MM.1S (cell line): ENCODE results near the gene TOPAZ1.

Experiments used
- DNase-seq: peaks from one replicate; pipeline ENCODE4 v3.0.0-alpha.2; 2015
- H2AFZ ChIP-seq: fragments of 300-600 bp; sonication (generic); 2 replicates; pipeline ENCODE4 v1.6.0; 2016; ENCODE audit warnings: antibody characterized with exemption, low read length
- H3F3A ChIP-seq: fragments of 300-600 bp; sonication (generic); 2 replicates; pipeline ENCODE4 v1.6.1; 2016; ENCODE audit warnings: mild to moderate bottlenecking, antibody characterized with exemption, low read length, moderate library complexity, mixed read lengths; ENCODE audit not compliant: insufficient read depth
- H3K27ac ChIP-seq: fragments of 300-600 bp; sonication (generic); 2 replicates; pipeline ENCODE4 v1.5.1; 2016; ENCODE audit warnings: mild to moderate bottlenecking, low read length
- H3K27me3 ChIP-seq: fragments of 300-600 bp; sonication (generic); replicated peaks from 2 replicates; pipeline ENCODE4 v1.6.0; 2016; ENCODE audit warnings: low read length; ENCODE audit not compliant: insufficient read depth
- H3K36me3 ChIP-seq: fragments of 300-600 bp; sonication (generic); replicated peaks from 2 replicates; pipeline ENCODE4 v1.6.1; 2016; ENCODE audit warnings: mild to moderate bottlenecking, low read length, mixed read lengths; ENCODE audit not compliant: insufficient read depth
- H3K4me1 ChIP-seq: fragments of 300-600 bp; sonication (generic); 2 replicates; pipeline ENCODE4 v1.6.1; 2016; ENCODE audit warnings: low read length, mixed read lengths
- H3K4me2 ChIP-seq: fragments of 300-600 bp; sonication (generic); 2 replicates; pipeline ENCODE4 v1.6.0; 2016; ENCODE audit warnings: low read depth, low read length
- H3K4me3 ChIP-seq: fragments of 300-600 bp; sonication (generic); 2 replicates; pipeline ENCODE4 v1.5.1; 2016; ENCODE audit warnings: low read length, mixed read lengths
- H3K79me2 ChIP-seq: fragments of 300-600 bp; sonication (generic); 2 replicates; pipeline ENCODE4 v1.6.1; 2016; ENCODE audit warnings: mixed run types, low read length, mixed read lengths
- H3K9ac ChIP-seq: fragments of 300-600 bp; sonication (generic); 2 replicates; pipeline ENCODE4 v1.6.1; 2016; ENCODE audit warnings: low read length, mixed read lengths
- H3K9me2 ChIP-seq: fragments of 300-600 bp; sonication (generic); replicated peaks from 2 replicates; pipeline ENCODE4 v1.6.1; 2016; ENCODE audit warnings: mild to moderate bottlenecking, low read length, mixed read lengths; ENCODE audit not compliant: insufficient read depth
- H3K9me3 ChIP-seq: fragments of 300-600 bp; sonication (generic); replicated peaks from 2 replicates; pipeline ENCODE4 v1.6.1; 2016; ENCODE audit warnings: mild to moderate bottlenecking, low read length, mixed read lengths; ENCODE audit not compliant: insufficient read depth
- H4K20me1 ChIP-seq: fragments of 300-600 bp; sonication (generic); 2 replicates; pipeline ENCODE4 v1.6.1; 2016; ENCODE audit warnings: mild to moderate bottlenecking, low read length, moderate library complexity, mixed read lengths; ENCODE audit not compliant: insufficient read depth
- CTCF ChIP-seq: fragments of 300-600 bp; sonication (generic); IDR thresholded peaks from 2 replicates; pipeline ENCODE4 v1.5.1; 2016; ENCODE audit warnings: antibody characterized with exemption, low read length, mixed read lengths
- EZH2 ChIP-seq: fragments of 300-600 bp; sonication (generic); optimal IDR thresholded peaks from 2 replicates; pipeline ENCODE3; 2017; ENCODE audit warnings: low read depth, mild to moderate bottlenecking, antibody characterized with exemption, low read length, mixed read lengths
- EZH2phosphoT487 ChIP-seq: fragments of 300-600 bp; sonication (generic); IDR thresholded peaks from 2 replicates; pipeline ENCODE4 v1.6.1; 2018; ENCODE audit warnings: antibody characterized with exemption, low read length

Gene TOPAZ1

GRCh38 chr3:44259404-44259803 lies 17.7 kb downstream of the TOPAZ1 start:
- no peak overlapping the region for H3K9ac ChIP-seq
- H3F3A ChIP-seq, result no peaks in the 10 kb centered on the region
- TF ChIP-seq CTCF, result no peak
- TF ChIP-seq EZH2phosphoT487, result no peak
- no peak for TF ChIP-seq EZH2
- no peak overlapping the region for H2AFZ ChIP-seq
- no peaks in the 10 kb centered on the region for H3K79me2 ChIP-seq
- H3K27me3 ChIP-seq, result no peaks in the 10 kb centered on the region
- no peak for DNase-seq
- no peaks in the 10 kb centered on the region for H3K36me3 ChIP-seq
- H3K4me3 ChIP-seq, result no peak overlapping the region
- no peak overlapping the region for H3K4me2 ChIP-seq
- H4K20me1 ChIP-seq, result no peaks in the 10 kb centered on the region
- H3K9me3 ChIP-seq, result no peaks in the 10 kb centered on the region
- H3K9me2 ChIP-seq, result no peaks in the 10 kb centered on the region
- no peak overlapping the region for H3K27ac ChIP-seq
- no peaks in the 10 kb centered on the region for H3K4me1 ChIP-seq

GRCh38 chr3:44264146-44264545 lies 22.5 kb downstream of the TOPAZ1 start:
- Histone ChIP-seq H3K79me2 (no peaks in the 10 kb centered on the region), H3K36me3 (no peaks in the 10 kb centered on the region)
- DNase-seq, result no peak

GRCh38 chr3:44265815-44266214 lies 24.1 kb downstream of the TOPAZ1 start:
- Histone ChIP-seq H3K79me2 (no peaks in the 10 kb centered on the region), H3K9me2 (no peaks in the 10 kb centered on the region), H3K27me3 (no peaks in the 10 kb centered on the region), H3F3A (no peaks in the 10 kb centered on the region), H3K36me3 (no peaks in the 10 kb centered on the region), H2AFZ (no peak overlapping the region), H4K20me1 (no peaks in the 10 kb centered on the region), H3K27ac (no peak overlapping the region), H3K4me1 (no peaks in the 10 kb centered on the region), H3K9me3 (no peaks in the 10 kb centered on the region), H3K4me3 (no peak overlapping the region), H3K9ac (no peak overlapping the region), H3K4me2 (no peak overlapping the region)
- no peak for DNase-seq
- TF ChIP-seq CTCF, result no peak
- no peak for TF ChIP-seq EZH2
- no peak for TF ChIP-seq EZH2phosphoT487

More at GRCh38 chr3:44264146-44264545, 22.5 kb downstream of the TOPAZ1 start:
- H3F3A ChIP-seq, result no peaks in the 10 kb centered on the region
- H3K27me3 ChIP-seq, result no peaks in the 10 kb centered on the region
- H3K27ac ChIP-seq, result no peak overlapping the region
- H3K9me3 ChIP-seq, result no peaks in the 10 kb centered on the region
- H3K4me3 ChIP-seq, result no peak overlapping the region
- H3K9me2 ChIP-seq, result no peaks in the 10 kb centered on the region
- no peaks in the 10 kb centered on the region for H3K4me1 ChIP-seq
- H2AFZ ChIP-seq, result no peak overlapping the region
- no peak overlapping the region for H3K9ac ChIP-seq
- TF ChIP-seq CTCF, result no peak
- H3K4me2 ChIP-seq, result no peak overlapping the region
- H4K20me1 ChIP-seq, result no peaks in the 10 kb centered on the region

- Histone ChIP-seq H4K20me1 (no peaks in the 10 kb centered on the region), H3K79me2 (no peaks in the 10 kb centered on the region), H3K4me1 (no peaks in the 10 kb centered on the region), H2AFZ (no peak overlapping the region), H3K4me3 (no peak overlapping the region), H3K9me2 (no peaks in the 10 kb centered on the region), H3K36me3 (no peaks in the 10 kb centered on the region), H3K9ac (no peak overlapping the region), H3K4me2 (no peak overlapping the region), H3K27me3 (no peaks in the 10 kb centered on the region), H3F3A (no peaks in the 10 kb centered on the region), H3K27ac (no peak overlapping the region), H3K9me3 (no peaks in the 10 kb centered on the region)
- no peak for DNase-seq
- TF ChIP-seq EZH2 (no peak), EZH2phosphoT487 (no peak), CTCF (no peak)
Observed at GRCh38 chr3:44272191-44272590, 30.5 kb downstream of the TOPAZ1 start.
